Esophagus (tissue), 2 donors: ENCODE data around the gene KIF3A. TPM values are rescaled to one million over a fixed set of nuclear protein-coding genes. Genes with fewer than 3 reads are reported as not detected.

Source experiments
- H3K27ac ChIP-seq, 2 donors: one replicate each; pipeline ENCODE4 v1.5.1; 2013; ENCODE audit warnings: low read depth in 2 of 2, mild to moderate bottlenecking in 2 of 2, inconsistent platforms in 1 of 2, low read length in 1 of 2, moderate library complexity in 1 of 2
- H3K27me3 ChIP-seq, 2 donors: one replicate each; pipeline ENCODE4 v1.6.1; 2013; ENCODE audit warnings: low read length in 2 of 2, control low read depth in 1 of 2, mild to moderate bottlenecking in 1 of 2; ENCODE audit not compliant: insufficient read depth in 2 of 2, control insufficient read depth in 1 of 2
- H3K36me3 ChIP-seq, 2 donors: one replicate each; pipeline ENCODE4 v1.6.1; 2013; ENCODE audit warnings: low read length in 1 of 2; ENCODE audit not compliant: control insufficient read depth in 2 of 2, insufficient read depth in 2 of 2
- H3K4me1 ChIP-seq, 2 donors: one replicate each; pipeline ENCODE4 v1.6.1; 2013; ENCODE audit warnings: low read length in 1 of 2; ENCODE audit not compliant: control insufficient read depth in 2 of 2, insufficient read depth in 2 of 2
- H3K4me3 ChIP-seq, 2 donors: one replicate each; pipeline ENCODE4 v1.5.1; 2013; ENCODE audit warnings: low read length in 2 of 2, mild to moderate bottlenecking in 2 of 2, low read depth in 1 of 2, moderate library complexity in 1 of 2
- H3K9me3 ChIP-seq, 2 donors: one replicate each; pipeline ENCODE4 v1.6.1; 2013; ENCODE audit warnings: mild to moderate bottlenecking in 2 of 2, low read depth in 1 of 2, low read length in 1 of 2, moderate library complexity in 1 of 2; ENCODE audit not compliant: control insufficient read depth in 2 of 2, insufficient read depth in 1 of 2
- WGBS, 2 donors: extraction: QIAGEN DNeasy Blood & Tissue Kit; methylation state at CpG; one replicate each; pipeline ENCODE4 v1.1.7; 2013; 5-methylcytosine and 5-hydroxymethylcytosine counted together
- polyA plus RNA-seq, 2 donors: library from polyadenylated mRNA; stranded (reverse); fragments of 200-250 nt; gene quantifications; one replicate each; pipeline ENCODE4 v1.2.3, GENCODE V29; 2013
- donor health status: healthy with polysubstance abuse.
- donor health status: Bipolar disorder and iron deficiency.

The KIF3A gene
- polyA plus RNA-seq, 2 donors = 2.0 to 2.4 TPM

DNA sequence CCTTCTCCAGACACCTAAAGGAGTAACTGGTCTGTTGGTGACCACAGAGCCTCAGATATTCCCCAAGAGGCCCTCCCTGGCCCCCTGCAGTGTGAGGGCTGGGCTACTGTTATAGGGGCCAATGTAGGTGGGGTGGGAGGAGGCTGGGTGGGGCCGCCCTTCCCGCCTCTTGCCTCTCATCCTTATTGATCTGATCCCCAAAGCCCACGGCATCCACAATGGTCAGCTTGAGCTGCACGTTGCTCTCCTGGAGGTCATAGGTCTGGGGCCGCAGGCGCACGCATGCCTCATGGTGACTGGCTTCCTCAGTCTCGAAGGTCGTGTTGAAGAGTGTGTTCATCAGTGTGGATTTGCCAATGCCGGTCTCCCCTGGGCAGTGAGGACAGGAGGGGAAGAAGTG is 26.7 kb upstream of the KIF3A start:
- no peaks in the 10 kb centered on the region for H3K9me3 ChIP-seq
- WGBS, 2 donors = 92 to 96% methylated on average over 10 of the region's 10 CpGs
- H3K27me3 ChIP-seq = no peaks in the 10 kb centered on the region
- H3K27ac ChIP-seq = no peak overlapping the region
- H3K4me1 ChIP-seq = peaks cover 0 to 13% of the 10 kb centered on the region in 2 donors
- H3K4me3 ChIP-seq = no peak overlapping the region
- peaks cover 24 to 47% of the 10 kb centered on the region in 2 donors for H3K36me3 ChIP-seq

GRCh38 chr5:132763181-132764036 is 26.1 kb upstream of the KIF3A start:
- WGBS, 2 donors = 93 to 95% methylated on average over 17 of the region's 17 CpGs
- Histone ChIP-seq H3K36me3 (peaks cover 24 to 50% of the 10 kb centered on the region in 2 donors), H3K4me3 (no peak overlapping the region), H3K4me1 (peaks cover 0 to 13% of the 10 kb centered on the region in 2 donors), H3K27me3 (no peaks in the 10 kb centered on the region), H3K9me3 (no peaks in the 10 kb centered on the region), H3K27ac (no peak overlapping the region)

DNA sequence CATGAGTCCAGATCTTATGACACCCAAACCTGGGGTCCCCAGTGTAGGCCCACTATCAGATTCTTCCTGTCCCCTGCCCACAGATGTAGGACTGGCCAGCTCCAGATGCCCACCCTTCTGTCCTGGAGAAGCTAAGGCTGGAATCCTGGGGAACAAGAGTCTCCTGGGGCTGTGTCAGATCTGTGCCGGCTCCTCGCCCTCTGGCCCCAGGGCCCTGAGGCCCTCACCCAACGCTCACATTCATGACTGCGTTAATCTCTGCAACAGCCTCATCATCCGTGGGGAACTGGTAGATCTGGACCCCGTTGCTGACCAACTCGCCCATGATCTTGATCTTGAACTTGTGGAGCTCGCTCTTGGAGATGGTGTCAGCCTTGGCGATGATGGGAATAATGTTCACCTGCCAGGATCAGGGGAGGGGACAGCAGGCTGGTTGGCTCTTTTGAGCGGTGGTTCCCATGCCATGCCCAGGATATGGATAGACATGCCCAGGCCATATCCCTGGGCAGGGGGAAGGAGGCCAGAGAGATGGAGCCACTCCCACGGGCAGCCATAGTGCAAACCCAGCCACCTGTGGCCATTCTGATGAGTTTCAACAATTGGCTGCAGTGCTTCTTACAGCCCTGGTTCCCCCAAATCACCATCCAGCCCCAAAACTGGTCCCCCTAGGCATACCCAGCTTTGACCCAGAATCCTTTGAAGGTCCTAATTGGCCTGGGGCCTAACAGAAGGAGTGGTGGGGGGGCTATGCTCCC is 25.1 kb upstream of the KIF3A start:
- no peaks in the 10 kb centered on the region for H3K27me3 ChIP-seq
- WGBS, 2 donors = 88 to 92% methylated on average over 11 of the region's 11 CpGs
- no peaks in the 10 kb centered on the region for H3K9me3 ChIP-seq

GRCh38 chr5:132761321-132762240 is 24.2 kb upstream of the KIF3A start:
- 92 to 94% methylated on average over 22 of the region's 22 CpGs for WGBS, 2 donors
- no peak overlapping the region for H3K4me3 ChIP-seq
- H3K36me3 ChIP-seq = peaks cover 30 to 55% of the 10 kb centered on the region in 2 donors

More for the DNA sequence above, 25.1 kb upstream of the KIF3A start:
- peaks cover 27 to 52% of the 10 kb centered on the region in 2 donors for H3K36me3 ChIP-seq
- H3K4me3 ChIP-seq = no peak overlapping the region
- H3K27ac ChIP-seq = no peak overlapping the region
- H3K4me1 ChIP-seq = peaks cover 0 to 9% of the 10 kb centered on the region in 2 donors

GRCh38 chr5:132760601-132761317 is 23.4 kb upstream of the KIF3A start:
- no peak overlapping the region for H3K4me3 ChIP-seq
- H3K4me1 ChIP-seq = peaks cover 0 to 7% of the 10 kb centered on the region in 2 donors
- WGBS, 2 donors = 95 to 96% methylated on average over 21 of the region's 21 CpGs
- H3K27me3 ChIP-seq = no peaks in the 10 kb centered on the region
- H3K9me3 ChIP-seq = no peaks in the 10 kb centered on the region
- H3K27ac ChIP-seq = no peak overlapping the region
- peaks cover 30 to 55% of the 10 kb centered on the region in 2 donors for H3K36me3 ChIP-seq

More at GRCh38 chr5:132761321-132762240, 24.2 kb upstream of the KIF3A start:
- Histone ChIP-seq H3K4me1 (peaks cover 0 to 9% of the 10 kb centered on the region in 2 donors), H3K27me3 (no peaks in the 10 kb centered on the region), H3K27ac (no peak overlapping the region), H3K9me3 (no peaks in the 10 kb centered on the region)

DNA sequence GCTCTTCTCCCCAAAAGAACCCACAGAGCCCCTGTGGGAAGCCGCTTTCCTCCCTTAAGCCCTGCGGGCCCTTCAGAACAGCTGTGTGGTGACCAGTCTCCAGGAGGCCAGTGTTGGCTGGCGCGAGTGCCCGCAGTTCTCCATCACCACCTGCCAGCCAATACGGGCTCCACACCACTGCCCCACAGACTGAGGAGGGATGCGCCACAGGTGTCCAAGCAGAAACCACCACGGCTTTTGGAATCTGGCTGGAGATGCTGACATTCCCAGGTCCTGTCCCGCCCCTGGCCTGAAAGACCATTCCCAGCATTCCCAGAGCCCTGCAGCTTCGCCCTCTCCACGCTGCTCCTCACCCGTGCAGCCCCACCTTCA is 22.7 kb upstream of the KIF3A start:
- H3K27ac ChIP-seq = no peak overlapping the region
- WGBS, 2 donors = 93 to 97% methylated on average over 12 of the region's 12 CpGs
- H3K36me3 ChIP-seq = peaks cover 30 to 57% of the 10 kb centered on the region in 2 donors
- no peak overlapping the region for H3K4me3 ChIP-seq
- peaks cover 0 to 7% of the 10 kb centered on the region in 2 donors for H3K4me1 ChIP-seq
- H3K9me3 ChIP-seq = no peaks in the 10 kb centered on the region
- H3K27me3 ChIP-seq = no peaks in the 10 kb centered on the region

GRCh38 chr5:132759114-132760048 is 22.0 kb upstream of the KIF3A start:
- Histone ChIP-seq H3K4me1 (peaks cover 0 to 7% of the 10 kb centered on the region in 2 donors), H3K9me3 (no peaks in the 10 kb centered on the region), H3K4me3 (no peak overlapping the region), H3K27me3 (no peaks in the 10 kb centered on the region), H3K36me3 (peaks cover 26 to 53% of the 10 kb centered on the region in 2 donors), H3K27ac (no peak overlapping the region)
- WGBS, 2 donors = 80 to 83% methylated on average over 13 of the region's 13 CpGs

DNA sequence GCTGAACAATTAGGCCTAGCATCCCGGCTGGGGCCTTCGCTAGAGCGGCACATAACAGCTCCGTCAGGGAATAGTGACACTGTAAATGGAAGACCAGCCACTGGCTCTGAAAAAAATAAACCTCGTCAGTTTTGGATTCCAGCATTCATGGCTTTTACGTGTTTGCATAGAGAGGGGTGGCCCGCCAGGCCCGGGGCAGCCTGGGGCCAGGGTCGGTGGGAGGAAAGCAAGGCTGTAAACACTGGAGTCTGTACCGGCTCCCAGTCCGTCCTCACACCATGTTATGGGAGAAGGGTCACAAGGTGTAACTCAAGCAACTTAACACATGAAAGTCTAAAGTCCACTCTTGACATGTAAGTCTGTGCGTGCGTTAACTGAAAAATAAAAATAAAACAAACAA is 21.1 kb upstream of the KIF3A start:
- Histone ChIP-seq H3K4me1 (peaks cover 0 to 7% of the 10 kb centered on the region in 2 donors), H3K36me3 (peaks cover 18 to 47% of the 10 kb centered on the region in 2 donors), H3K4me3 (no peak overlapping the region), H3K27me3 (no peaks in the 10 kb centered on the region), H3K27ac (no peak overlapping the region), H3K9me3 (no peaks in the 10 kb centered on the region)
- 89 to 92% methylated on average over 13 of the region's 13 CpGs for WGBS, 2 donors
